ENCODE measurements around the gene NOCT.

GRCh38 chr4:139020384-139020783 is 4.8 kb downstream of the NOCT start:
- TF ChIP-seq, protein P1, sequence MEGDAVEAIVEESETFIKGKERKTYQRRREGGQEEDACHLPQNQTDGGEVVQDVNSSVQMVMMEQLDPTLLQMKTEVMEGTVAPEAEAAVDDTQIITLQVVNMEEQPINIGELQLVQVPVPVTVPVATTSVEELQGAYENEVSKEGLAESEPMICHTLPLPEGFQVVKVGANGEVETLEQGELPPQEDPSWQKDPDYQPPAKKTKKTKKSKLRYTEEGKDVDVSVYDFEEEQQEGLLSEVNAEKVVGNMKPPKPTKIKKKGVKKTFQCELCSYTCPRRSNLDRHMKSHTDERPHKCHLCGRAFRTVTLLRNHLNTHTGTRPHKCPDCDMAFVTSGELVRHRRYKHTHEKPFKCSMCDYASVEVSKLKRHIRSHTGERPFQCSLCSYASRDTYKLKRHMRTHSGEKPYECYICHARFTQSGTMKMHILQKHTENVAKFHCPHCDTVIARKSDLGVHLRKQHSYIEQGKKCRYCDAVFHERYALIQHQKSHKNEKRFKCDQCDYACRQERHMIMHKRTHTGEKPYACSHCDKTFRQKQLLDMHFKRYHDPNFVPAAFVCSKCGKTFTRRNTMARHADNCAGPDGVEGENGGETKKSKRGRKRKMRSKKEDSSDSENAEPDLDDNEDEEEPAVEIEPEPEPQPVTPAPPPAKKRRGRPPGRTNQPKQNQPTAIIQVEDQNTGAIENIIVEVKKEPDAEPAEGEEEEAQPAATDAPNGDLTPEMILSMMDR (IDR thresholded peaks at IDR 0.05), result no peak
- TF ChIP-seq POLR2A (IDR thresholded peaks at IDR 0.05), result no peak

Measured in uterus (tissue), 2 donors.